GM12878 (cell line): ENCODE measurements around the gene SPATA9. TPM values are rescaled to one million over a fixed set of nuclear protein-coding genes. Genes with fewer than 3 reads are reported as not detected.

ENCODE experiments used
- ATAC-seq: fragments of 200-7000 bp; cut with Tn5 transposase; 3 replicates; pipeline ENCODE4 v1.9.1; 2020; ENCODE audit warnings: mild to moderate bottlenecking, moderate library complexity
- BruUV-seq: library from RNA; stranded (reverse); fragments of 400-500 nt; replicated peaks from 2 replicates; lab custom pipeline; 2021; lab: Mats Ljungman, UMichigan
- CTCF ChIA-PET: fragments of 300-600 bp; sonication (Branson Sonifier 250); formaldehyde crosslinking; extraction: SDS; loops from one replicate; lab custom pipeline; 2021; ENCODE audit warnings: inconsistent platforms; lab: Yijun Ruan, JAX
- POLR2A ChIA-PET: fragments of 350-600 bp; formaldehyde crosslinking; extraction: SDS; loops from one replicate; lab custom pipeline; 2021; ENCODE audit warnings: inconsistent platforms; lab: Charles Lee
- RAD21 ChIA-PET: fragments of 300-600 bp; sonication (Branson Sonifier 250); formaldehyde crosslinking; loops from one replicate; lab custom pipeline; 2023; ENCODE audit warnings: antibody characterized with exemption; ENCODE audit not compliant: unreplicated experiment; lab: Charles Lee
- SMC1A ChIA-PET: fragments of 300-600 bp; sonication (Branson Sonifier 250); formaldehyde crosslinking; loops from one replicate; lab custom pipeline; 2023; ENCODE audit not compliant: unreplicated experiment, uncharacterized antibody; lab: Charles Lee
- DNase-seq: peaks from one replicate; pipeline ENCODE4 v3.0.0-alpha.2; 2011; ENCODE audit warnings: low read depth, low spot score
- FAIRE-seq: peaks from 3 replicates; lab custom pipeline; 2011; peaks lifted over from hg19 to GRCh38; lab: Jason Lieb, UNC
- H2AFZ ChIP-seq: 2 replicates; pipeline ENCODE4 v1.6.0; 2011; ENCODE audit warnings: low read depth, low read length, control low read depth; ENCODE audit not compliant: control insufficient read depth
- H3K27ac ChIP-seq: 2 replicates; pipeline ENCODE4 v1.5.1; 2011; ENCODE audit warnings: control low read depth; ENCODE audit not compliant: control insufficient read depth, insufficient read depth
- H3K27me3 ChIP-seq, 2 experiments: replicated peaks in 1 of 2; 2 replicates each; pipeline versions ENCODE4 v1.6.0 to v1.6.1; 2011; ENCODE audit warnings: low read length in 1 of 2; ENCODE audit not compliant: control insufficient read depth in 2 of 2, insufficient read depth in 2 of 2
- H3K36me3 ChIP-seq, 2 experiments: 2 replicates each; pipeline ENCODE4 v1.5.1; 2011; ENCODE audit warnings: low read length in 1 of 2; ENCODE audit not compliant: control insufficient read depth in 2 of 2, insufficient read depth in 2 of 2
- H3K4me1 ChIP-seq: 2 replicates; pipeline ENCODE4 v1.6.1; 2011; ENCODE audit warnings: mild to moderate bottlenecking, low read length, moderate library complexity, mixed read lengths; ENCODE audit not compliant: control insufficient read depth, insufficient read depth
- H3K4me2 ChIP-seq: 2 replicates; pipeline ENCODE4 v1.6.0; 2011; ENCODE audit warnings: control low read depth; ENCODE audit not compliant: control insufficient read depth, insufficient read depth
- H3K4me3 ChIP-seq: fragments of 200-600 bp; sonication (generic); 2 replicates; pipeline ENCODE4 v1.5.1; 2016
- H3K79me2 ChIP-seq: 2 replicates; pipeline ENCODE4 v1.6.0; 2011; ENCODE audit warnings: low read length; ENCODE audit not compliant: control insufficient read depth, insufficient read depth
- H3K9ac ChIP-seq: 2 replicates; pipeline ENCODE4 v1.8.0; 2011; ENCODE audit warnings: low read length, control low read depth, mixed read lengths; ENCODE audit not compliant: control insufficient read depth, insufficient read depth
- H3K9me3 ChIP-seq: replicated peaks from 3 replicates; pipeline ENCODE4 v1.5.1; 2011; ENCODE audit warnings: mild to moderate bottlenecking, low read length; ENCODE audit not compliant: control insufficient read depth, insufficient read depth
- H4K20me1 ChIP-seq: 2 replicates; pipeline ENCODE4 v1.6.0; 2011; ENCODE audit not compliant: control insufficient read depth, insufficient read depth
- BCL11A ChIP-seq: IDR thresholded peaks from 2 replicates; pipeline ENCODE4 v1.6.1; 2011; ENCODE audit warnings: low read depth, low read length
- EZH2 ChIP-seq: IDR thresholded peaks from 2 replicates; pipeline ENCODE4 v1.6.1; 2012; ENCODE audit warnings: low read depth, mild to moderate bottlenecking, control low read depth, inconsistent platforms, low read length, borderline replicate concordance; ENCODE audit not compliant: control insufficient read depth
- HDGF ChIP-seq: fragments of 450-650 bp; IDR thresholded peaks from 2 replicates; pipeline ENCODE4 v1.6.1; 2016; ENCODE audit warnings: antibody characterized with exemption
- MAX ChIP-seq: IDR thresholded peaks from 2 replicates; pipeline ENCODE4 v1.6.1; 2012; ENCODE audit warnings: low read depth, low read length, improper control_type of control experiment
- MYB ChIP-seq: fragments of 150-350 bp; IDR thresholded peaks from 2 replicates; pipeline ENCODE4 v1.6.1; 2014; ENCODE audit warnings: mild to moderate bottlenecking, low read depth, low read length, borderline replicate concordance
- MYC ChIP-seq: IDR thresholded peaks from 2 replicates; pipeline ENCODE4 v1.6.1; 2011; ENCODE audit warnings: mild to moderate bottlenecking, low read length, moderate library complexity, inconsistent platforms; ENCODE audit not compliant: insufficient read depth, insufficient replicate concordance, insufficient read length, severe bottlenecking
- NKRF ChIP-seq: fragments of 450-650 bp; conservative IDR thresholded peaks from 2 replicates; pipeline ENCODE4 v1.6.1; 2017; ENCODE audit warnings: mild to moderate bottlenecking, moderate library complexity
- REST ChIP-seq: IDR thresholded peaks from 2 replicates; pipeline ENCODE4 v1.6.1; 2012; ENCODE audit warnings: mild to moderate bottlenecking, low read depth, low read length
- STAT3 ChIP-seq: IDR thresholded peaks from 2 replicates; pipeline ENCODE4 v1.6.1; 2011; ENCODE audit warnings: low read depth, low read length, improper control_type of control experiment
- ZNF24 ChIP-seq: fragments of 450-650 bp; IDR thresholded peaks from 2 replicates; pipeline ENCODE4 v1.6.1; 2017; ENCODE audit warnings: antibody characterized with exemption, mild to moderate bottlenecking
- ZNF687 ChIP-seq: fragments of 450-650 bp; IDR thresholded peaks from 2 replicates; pipeline ENCODE4 v1.6.1; 2017; ENCODE audit warnings: mild to moderate bottlenecking, moderate library complexity
- ZZZ3 ChIP-seq: IDR thresholded peaks from 2 replicates; pipeline ENCODE4 v1.6.1; 2011; ENCODE audit warnings: low read depth; ENCODE audit not compliant: control insufficient read depth, insufficient read length
- WGBS: methylation state at CpG from one replicate; pipeline ENCODE4 v1.1.6; 2016; ENCODE audit warnings: low lambda C conversion rate; ENCODE audit not compliant: insufficient replicate concordance, insufficient coverage; ENCODE audit errors: missing lambda C conversion rate; 5-methylcytosine and 5-hydroxymethylcytosine counted together
- in situ Hi-C: fragments of 300-500 bp; cut with MboI; formaldehyde crosslinking; loops from 9 replicates; pipeline ENCODE4 v1.14.3; 2018; ENCODE audit warnings: mixed read lengths
- intact Hi-C: fragments of 100-400 bp; cut with micrococcal nuclease; formaldehyde crosslinking; loops from one replicate; pipeline ENCODE4 v1.14.2; 2022; ENCODE audit not compliant: unreplicated experiment
- polyA plus RNA-seq, 11 experiments: library from polyadenylated mRNA; depleted of rRNA in 4 of 11; unstranded in 6 of 11; stranded (reverse) in 5 of 11; fragments of >200 nt; fragmentation: Nextera tagmentation in 4 of 11; fragmentation: Illumina TruSeq in 1 of 11; extraction: Ambion mirVana in 4 of 11; extraction: Trizol in 1 of 11; gene quantifications; 1 replicate in 1 of 11; 2 replicates in 10 of 11; pipeline versions ENCODE4 v1.2.1 to v1.2.3, GENCODE V29; 2011 to 2016; ENCODE audit warnings: inconsistent platforms in 2 of 11, missing spikeins in 2 of 11, low read depth in 1 of 11
- total RNA-seq, 4 experiments: library from RNA; depleted of rRNA in 3 of 4; stranded (reverse); fragments of >200 nt in 3 of 4; fragmentation: Illumina TruSeq in 1 of 4; extraction: Trizol in 1 of 4; gene quantifications; 2 replicates each; pipeline versions ENCODE4 v1.2.1 to v1.2.3, GENCODE V29; 2013 to 2021

Gene SPATA9
- total and polyA plus RNA-seq, 10 of the 15 experiments (the other 5 are each of a cell fraction or from before 2014, with no cell fraction given), result 0.11 to 0.49 (median 0.16) TPM; not detected in 1

GRCh38 chr5:95709967-95710650, 27.3 kb upstream of the SPATA9 start (continued):
- no peak for TF ChIP-seq ZNF687

GRCh38 chr5:95708876-95709275, 26.1 kb upstream of the SPATA9 start:
- H3K27ac ChIP-seq, result no peak overlapping the region
- H3K27me3 ChIP-seq, result no peaks in the 10 kb centered on the region
- SMC1A ChIA-PET, result interaction anchor here (0.5 kb wide), 1 partner anchor 1096 kb away, joined by 3 read pairs; no protein-coding TSS in a partner anchor
- no peak overlapping the region for H2AFZ ChIP-seq
- no peak overlapping the region for H3K4me2 ChIP-seq
- RAD21 ChIA-PET, result interaction anchor here (1.0 kb wide), 1 partner anchor 43 kb away, joined by 3 read pairs; no protein-coding TSS in a partner anchor
- H3K79me2 ChIP-seq, result no peaks in the 10 kb centered on the region
- in situ Hi-C loops (no loop called here), intact Hi-C loops (no loop called here)
- no peaks in the 10 kb centered on the region for H4K20me1 ChIP-seq
- ATAC-seq (no peak), FAIRE-seq (no peak), DNase-seq (no peak)
- POLR2A ChIA-PET, result no interaction called here
- CTCF ChIA-PET, result no interaction called here
- no peaks in the 10 kb centered on the region for H3K9me3 ChIP-seq
- no peaks in the 10 kb centered on the region for H3K4me1 ChIP-seq
- H3K9ac ChIP-seq, result no peak overlapping the region
- no peak overlapping the region for H3K4me3 ChIP-seq
- WGBS, result 81% methylated on average over 7 of the region's 7 CpGs
- H3K36me3 ChIP-seq, result no peaks in the 10 kb centered on the region
- no TSS peak for BruUV-seq
- no peak for TF ChIP-seq STAT3
- TF ChIP-seq MAX, result no peak
- no peak for TF ChIP-seq REST
- no peak for TF ChIP-seq ZZZ3
- TF ChIP-seq MYB, result no peak
- TF ChIP-seq BCL11A, result no peak
- no peak for TF ChIP-seq EZH2
- TF ChIP-seq HDGF, result no peak
- TF ChIP-seq MYC, result no peak
- TF ChIP-seq NKRF, result no peak
- TF ChIP-seq ZNF24, result no peak
